K562 (cell line): ENCODE results near the gene WDR44. TPM values are rescaled to one million over a fixed set of nuclear protein-coding genes. Genes with fewer than 3 reads are reported as not detected.
A peak's percentile ranks its signal among the peaks of the same experiment; 100 is the strongest.

Experiments
- BRF1 ChIP-seq: IDR thresholded peaks from 3 replicates; pipeline ENCODE4 v1.6.1; 2011; ENCODE audit warnings: borderline replicate concordance, mild to moderate bottlenecking; ENCODE audit not compliant: insufficient read length; ENCODE audit errors: extremely low read depth
- EZH2 ChIP-seq: IDR thresholded peaks from 2 replicates; pipeline ENCODE4 v1.6.1; 2012; ENCODE audit warnings: low read depth, mild to moderate bottlenecking, inconsistent platforms, low read length, borderline replicate concordance
- GTF2A2 ChIP-seq: IDR thresholded peaks from 2 replicates; pipeline ENCODE4 v1.6.1; 2016; ENCODE audit warnings: mild to moderate bottlenecking, missing genetic modification characterization, missing compliant biosample characterization
- MNT ChIP-seq, 2 experiments: fragments of 450-650 bp; conservative IDR thresholded peaks; 2 replicates each; pipeline ENCODE4 v1.6.1; 2017; ENCODE audit warnings: mild to moderate bottlenecking in 2 of 2, moderate library complexity in 2 of 2
- NFXL1 ChIP-seq: fragments of 450-650 bp; formaldehyde crosslinking; IDR thresholded peaks from 2 replicates; pipeline ENCODE4 v1.4.0; 2021; ENCODE audit warnings: mild to moderate bottlenecking
- RBFOX2 ChIP-seq: fragments of 200-400 bp; formaldehyde crosslinking; IDR thresholded peaks from 2 replicates; pipeline ENCODE4 v1.6.1; 2017; ENCODE audit warnings: low read depth, mild to moderate bottlenecking, low read length, moderate library complexity
- TCF7 ChIP-seq: sonication (generic); IDR thresholded peaks from 2 replicates; pipeline ENCODE4 v1.6.1; 2016; ENCODE audit warnings: antibody characterized with exemption, borderline replicate concordance
- TCF7L2 ChIP-seq: fragments of 150-350 bp; IDR thresholded peaks from 2 replicates; pipeline ENCODE4 v1.6.1; 2016; ENCODE audit warnings: low read depth, mild to moderate bottlenecking, low read length, moderate library complexity
- TFE3 ChIP-seq: fragments of 450-650 bp; formaldehyde crosslinking; IDR thresholded peaks from 2 replicates; pipeline ENCODE4 v1.4.0; 2020; ENCODE audit warnings: mild to moderate bottlenecking, mixed read lengths
- U2AF2 ChIP-seq: fragments of 200-400 bp; formaldehyde crosslinking; optimal IDR thresholded peaks from 2 replicates; pipeline ENCODE3; 2017; ENCODE audit warnings: low read depth, mild to moderate bottlenecking, low read length
- ZNF3 ChIP-seq: fragments of 250-450 bp; sonication (Bioruptor Pico); IDR thresholded peaks from 2 replicates; pipeline ENCODE4 v1.5.0; 2021; ENCODE audit warnings: mild to moderate bottlenecking, moderate library complexity
- ZNF316 ChIP-seq: fragments of 450-650 bp; IDR thresholded peaks from 2 replicates; pipeline ENCODE4 v1.6.1; 2016
- ZNF318 ChIP-seq, 2 experiments: fragments of 450-650 bp; IDR thresholded peaks; 2 replicates each; pipeline ENCODE4 v1.6.1; 2016; ENCODE audit warnings: mild to moderate bottlenecking in 2 of 2, borderline replicate concordance in 1 of 2, low read depth in 1 of 2, moderate library complexity in 1 of 2
- ZNF354B ChIP-seq: fragments of 250-450 bp; sonication (Bioruptor Pico); IDR thresholded peaks from 2 replicates; pipeline ENCODE4 v1.4.0; 2020
- ZNF384 ChIP-seq: IDR thresholded peaks from 2 replicates; pipeline ENCODE4 v1.6.1; 2012; ENCODE audit warnings: low read depth, low read length, improper control_type of control experiment
- polyA plus RNA-seq, 8 experiments: library from polyadenylated mRNA; depleted of rRNA in 4 of 8; stranded (reverse) in 5 of 8; unstranded in 3 of 8; fragments of >200 nt; fragmentation: Nextera tagmentation in 2 of 8; fragmentation: Illumina TruSeq in 1 of 8; extraction: Ambion mirVana in 2 of 8; extraction: Trizol in 1 of 8; gene quantifications; 2 replicates each; pipeline versions ENCODE4 v1.2.1 to v1.2.3, GENCODE V29; 2011 to 2014; ENCODE audit warnings: inconsistent platforms in 1 of 8, missing spikeins in 1 of 8
- total RNA-seq, 7 experiments: library from RNA; depleted of rRNA in 6 of 7; stranded (reverse); fragments of >200 nt in 6 of 7; fragmentation: Illumina TruSeq in 2 of 7; extraction: Trizol in 2 of 7; gene quantifications; 2 replicates each; pipeline versions ENCODE4 v1.2.1 to v1.2.3, GENCODE V29; 2011 to 2021; ENCODE audit warnings: low replicate concordance in 1 of 7

The WDR44 gene
- total and polyA plus RNA-seq, 9 of the 15 experiments (the other 6 are each of a cell fraction or from before 2014, with no cell fraction given): 5.6 to 20.0 (median 14.6) TPM

- TF ChIP-seq MNT (conservative IDR thresholded peaks at IDR 0.05) (no peak), NFXL1 (no peak), U2AF2 (no peak), ZNF3 (no peak), ZNF316 (no peak), TCF7 (no peak), TCF7L2 (0 out of 2 replicates have a peak, but pooled peaks have one; percentile 21), ZNF318 (IDR thresholded peaks at IDR 0.05; ENCODE audit: borderline replicate concordance in 1 of 2, low read depth in 1 of 2) (no peak), GTF2A2 (tag) (no peak), EZH2 (no peak), RBFOX2 (peak; percentile 94; the same call in 1 of the 2 replicates), ZNF354B (CRISPR knock-in tag) (no peak), TFE3 (CRISPR knock-in tag) (no peak), BRF1 (no peak), ZNF384 (no peak)
These were observed at the start of gene WDR44 (continued) for GRCh38 chrX:118345464-118346257.
